Nephron (organoid): Measurements from ENCODE around the gene HOXC5.

Experiments
- H3K27ac Mint-ChIP-seq, 3 experiments: 2 replicates each; pipeline ENCODE4 v1.8.0; 2020; ENCODE audit warnings: mixed read lengths in 3 of 3, mild to moderate bottlenecking in 2 of 3, moderate library complexity in 1 of 3
- H3K27me3 Mint-ChIP-seq: 2 replicates; pipeline ENCODE4 v1.8.0; 2021; ENCODE audit warnings: low read depth, mild to moderate bottlenecking, moderate library complexity, mixed read lengths
- H3K36me3 Mint-ChIP-seq: 2 replicates; pipeline ENCODE4 v1.8.0; 2020; ENCODE audit warnings: low read depth, mixed read lengths
- H3K4me1 Mint-ChIP-seq: 2 replicates; pipeline ENCODE4 v1.8.0; 2020; ENCODE audit warnings: mixed read lengths
- H3K4me3 Mint-ChIP-seq, 3 experiments: 2 replicates each; pipeline ENCODE4 v1.8.0; 2020; ENCODE audit warnings: mild to moderate bottlenecking in 3 of 3, mixed read lengths in 3 of 3, moderate library complexity in 2 of 3
- H3K9me3 Mint-ChIP-seq: 2 replicates; pipeline ENCODE4 v1.8.0; 2020; ENCODE audit warnings: mixed read lengths
- TF ChIP-seq, protein P1 (sequence below), 3 experiments: fragments of 200-600 bp; sonication (generic); IDR thresholded peaks; one replicate each; pipeline ENCODE4 v1.5.0; 2021; ENCODE audit warnings: antibody characterized with exemption in 3 of 3; ENCODE audit not compliant: unreplicated experiment in 3 of 3

Gene HOXC5

GRCh38 chr12:54017027-54017788 lies 15.6 kb upstream of the HOXC5 start:
- Mint-ChIP-seq H3K27me3 (peaks cover 23% of the 10 kb centered on the region), H3K4me1 (peaks cover 62% of the 10 kb centered on the region), H3K4me3 (peak overlapping the region; percentile 85 to 90 (median 89))

GRCh38 chr12:54017878-54018467 lies 14.9 kb upstream of the HOXC5 start:
- peaks cover 23% of the 10 kb centered on the region for H3K27me3 Mint-ChIP-seq
- H3K4me3 Mint-ChIP-seq, result peak overlapping the region; percentile 85 to 90 (median 89)
- peaks cover 62% of the 10 kb centered on the region for H3K4me1 Mint-ChIP-seq
- H3K9me3 Mint-ChIP-seq, result no peaks in the 10 kb centered on the region
- TF ChIP-seq, protein P1, sequence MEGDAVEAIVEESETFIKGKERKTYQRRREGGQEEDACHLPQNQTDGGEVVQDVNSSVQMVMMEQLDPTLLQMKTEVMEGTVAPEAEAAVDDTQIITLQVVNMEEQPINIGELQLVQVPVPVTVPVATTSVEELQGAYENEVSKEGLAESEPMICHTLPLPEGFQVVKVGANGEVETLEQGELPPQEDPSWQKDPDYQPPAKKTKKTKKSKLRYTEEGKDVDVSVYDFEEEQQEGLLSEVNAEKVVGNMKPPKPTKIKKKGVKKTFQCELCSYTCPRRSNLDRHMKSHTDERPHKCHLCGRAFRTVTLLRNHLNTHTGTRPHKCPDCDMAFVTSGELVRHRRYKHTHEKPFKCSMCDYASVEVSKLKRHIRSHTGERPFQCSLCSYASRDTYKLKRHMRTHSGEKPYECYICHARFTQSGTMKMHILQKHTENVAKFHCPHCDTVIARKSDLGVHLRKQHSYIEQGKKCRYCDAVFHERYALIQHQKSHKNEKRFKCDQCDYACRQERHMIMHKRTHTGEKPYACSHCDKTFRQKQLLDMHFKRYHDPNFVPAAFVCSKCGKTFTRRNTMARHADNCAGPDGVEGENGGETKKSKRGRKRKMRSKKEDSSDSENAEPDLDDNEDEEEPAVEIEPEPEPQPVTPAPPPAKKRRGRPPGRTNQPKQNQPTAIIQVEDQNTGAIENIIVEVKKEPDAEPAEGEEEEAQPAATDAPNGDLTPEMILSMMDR (IDR thresholded peaks at IDR 0.05; ENCODE audit: unreplicated experiment in 3 of 3), result no peak
- peak overlapping the region; percentile 93 to 97 (median 95) for H3K27ac Mint-ChIP-seq
- H3K36me3 Mint-ChIP-seq, result peaks cover 3% of the 10 kb centered on the region

More at GRCh38 chr12:54017027-54017788, 15.6 kb upstream of the HOXC5 start:
- Mint-ChIP-seq H3K27ac (peak overlapping the region; percentile 93 to 97 (median 95)), H3K9me3 (no peaks in the 10 kb centered on the region), H3K36me3 (peaks cover 3% of the 10 kb centered on the region)
- TF ChIP-seq, protein P1 (IDR thresholded peaks at IDR 0.05; ENCODE audit: unreplicated experiment in 3 of 3), result no peak

GRCh38 chr12:54018468-54018984 lies 14.3 kb upstream of the HOXC5 start:
- no peaks in the 10 kb centered on the region for H3K9me3 Mint-ChIP-seq

GRCh38 chr12:54019091-54019811 lies 13.6 kb upstream of the HOXC5 start:
- peaks cover 3% of the 10 kb centered on the region for H3K36me3 Mint-ChIP-seq
- peaks cover 63% of the 10 kb centered on the region for H3K4me1 Mint-ChIP-seq
- TF ChIP-seq, protein P1 (IDR thresholded peaks at IDR 0.05; ENCODE audit: unreplicated experiment in 3 of 3), result no peak
- H3K4me3 Mint-ChIP-seq, result peak overlapping the region; percentile 85 to 90 (median 89)
- H3K27ac Mint-ChIP-seq, result peak overlapping the region; percentile 95 to 98 (median 97)
- H3K9me3 Mint-ChIP-seq, result no peaks in the 10 kb centered on the region
- peaks cover 19% of the 10 kb centered on the region for H3K27me3 Mint-ChIP-seq

More at GRCh38 chr12:54018468-54018984, 14.3 kb upstream of the HOXC5 start:
- Mint-ChIP-seq H3K27ac (peak overlapping the region; percentile 93 to 97 (median 95)), H3K4me1 (peaks cover 62% of the 10 kb centered on the region), H3K36me3 (peaks cover 3% of the 10 kb centered on the region), H3K27me3 (peaks cover 18% of the 10 kb centered on the region), H3K4me3 (peak overlapping the region; percentile 85 to 90 (median 89))
- TF ChIP-seq, protein P1 (IDR thresholded peaks at IDR 0.05; ENCODE audit: unreplicated experiment in 3 of 3), result no peak

DNA sequence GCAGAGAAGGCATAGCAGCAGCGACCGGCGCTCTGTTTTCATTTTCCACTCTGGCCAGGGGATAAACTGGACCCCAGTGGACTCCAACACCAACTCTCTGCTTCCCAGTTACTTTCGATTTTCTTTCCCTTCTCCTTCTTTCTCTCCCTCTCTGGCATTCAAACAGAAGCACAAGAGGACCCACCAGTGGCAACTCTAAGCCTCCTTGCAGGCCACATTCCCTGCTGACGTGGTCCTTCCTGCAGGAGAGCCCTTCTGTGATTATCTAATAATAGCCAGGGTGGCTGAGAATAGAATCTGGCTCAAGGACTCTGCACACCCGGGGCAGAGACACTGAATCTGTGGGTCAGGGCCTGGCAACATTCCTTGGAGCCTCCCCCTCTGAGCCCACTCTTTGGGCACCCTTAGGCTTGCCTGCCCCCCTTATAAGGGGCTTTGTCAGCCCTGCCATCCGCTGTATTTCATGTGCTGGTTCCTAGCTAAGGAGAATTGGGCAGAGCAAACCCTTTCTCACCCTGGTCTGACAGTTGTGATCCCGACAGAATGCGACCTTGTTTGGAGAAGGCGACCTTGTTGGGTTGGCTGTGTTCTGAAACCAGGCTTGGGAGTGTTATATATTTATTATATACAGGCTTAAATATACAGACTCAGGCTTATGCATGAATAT lies 12.8 kb upstream of the HOXC5 start:
- peak overlapping the region; percentile 95 to 98 (median 97) for H3K27ac Mint-ChIP-seq
- H3K4me3 Mint-ChIP-seq, result peak overlapping the region; percentile 85 to 90 (median 89)
- H3K27me3 Mint-ChIP-seq, result peaks cover 11% of the 10 kb centered on the region
- TF ChIP-seq, protein P1 (IDR thresholded peaks at IDR 0.05; ENCODE audit: unreplicated experiment in 3 of 3), result no peak
- no peaks in the 10 kb centered on the region for H3K9me3 Mint-ChIP-seq
- H3K36me3 Mint-ChIP-seq, result peaks cover 3% of the 10 kb centered on the region
- peaks cover 63% of the 10 kb centered on the region for H3K4me1 Mint-ChIP-seq
